ENCODE data around the gene ANKRD62.
"Not testable (repeated sequence)": the region's sequence is repeated elsewhere in the genome, so short reads cannot be mapped to it uniquely, and the experiment has no call there.

The ANKRD62 gene

DNA sequence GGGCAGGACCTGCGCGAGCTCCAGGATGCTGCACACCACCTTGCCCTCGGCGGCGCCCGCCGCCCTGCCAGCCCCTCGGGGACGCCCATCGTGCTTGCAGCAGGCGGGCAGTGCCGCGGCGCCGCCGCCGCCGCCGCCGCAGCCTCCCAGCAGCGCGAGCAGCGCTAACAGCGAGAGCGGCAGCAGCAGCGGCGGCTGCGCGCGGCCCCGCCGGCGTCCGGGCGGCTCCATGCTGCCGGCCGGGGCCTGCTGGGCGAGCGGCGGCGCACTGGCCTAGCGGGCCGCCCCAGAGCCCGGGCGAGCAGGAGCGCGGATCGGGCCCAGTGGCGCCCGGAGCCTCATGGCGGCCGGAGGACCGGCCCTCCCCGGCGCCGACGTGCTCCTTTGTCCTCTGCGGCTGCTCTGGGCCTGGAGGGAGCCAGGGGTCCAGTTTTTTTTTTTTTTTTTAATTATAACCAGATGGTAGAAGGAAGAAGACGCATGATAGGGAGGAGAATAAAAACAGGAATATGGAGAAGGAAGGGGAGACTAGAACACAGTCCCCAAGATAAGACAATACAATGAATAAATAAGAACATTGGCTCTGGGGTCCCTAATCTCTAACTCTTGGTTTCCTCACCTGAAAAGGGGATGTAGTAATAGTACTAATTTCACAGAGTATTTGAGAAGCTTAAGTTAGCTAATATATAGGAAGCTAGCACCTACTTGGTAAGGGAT lies 17.1 kb upstream of the ANKRD62 start:
- no peak overlapping the region for H2AFZ ChIP-seq (ENCODE audit: low read length)
- TF ChIP-seq CTCF (IDR thresholded peaks at IDR 0.05; ENCODE audit: low read length) = no peak
- TF ChIP-seq EZH2 (IDR thresholded peaks at IDR 0.05; ENCODE audit: borderline replicate concordance, low read length) = no peak
- H3K9ac ChIP-seq (ENCODE audit: low read length) = no peak overlapping the region
- peak overlapping the region; percentile 17; the same call in 1 of the 2 replicates for H3K4me2 ChIP-seq (ENCODE audit: low read length)
- H3K27me3 ChIP-seq (ENCODE audit: insufficient read depth, low read length) = no peaks in the 10 kb centered on the region
- H3K4me1 ChIP-seq (ENCODE audit: insufficient read depth, low read length, severe bottlenecking) = no peaks in the 10 kb centered on the region
- no peaks in the 10 kb centered on the region for H3F3A ChIP-seq (ENCODE audit: insufficient read depth, low read length)
- H3K27ac ChIP-seq (ENCODE audit: low read depth, low read length, poor library complexity, severe bottlenecking) = no peak overlapping the region
- H3K9me2 ChIP-seq (ENCODE audit: low read depth, low read length) = no peaks in the 10 kb centered on the region
- H3K4me3 ChIP-seq (ENCODE audit: low read depth, low read length, poor library complexity, severe bottlenecking) = no peak overlapping the region
- H3K9me3 ChIP-seq (ENCODE audit: low read length) = no peaks in the 10 kb centered on the region
- no peaks in the 10 kb centered on the region for H3K79me2 ChIP-seq (ENCODE audit: insufficient read depth, low read length)
- no peaks in the 10 kb centered on the region for H3K36me3 ChIP-seq (ENCODE audit: insufficient read depth, low read length)
- no peaks in the 10 kb centered on the region for H4K20me1 ChIP-seq (ENCODE audit: insufficient read depth, low read length)

GRCh38 chr18:12077994-12078393 lies 15.6 kb upstream of the ANKRD62 start:
- not testable (repeated sequence) for H4K20me1 ChIP-seq (ENCODE audit: insufficient read depth, low read length); H2AFZ ChIP-seq (ENCODE audit: low read length); H3K9me2 ChIP-seq (ENCODE audit: low read depth, low read length); H3K4me3 ChIP-seq (ENCODE audit: low read depth, low read length, poor library complexity, severe bottlenecking); H3K4me2 ChIP-seq (ENCODE audit: low read length); H3K27ac ChIP-seq (ENCODE audit: low read depth, low read length, poor library complexity, severe bottlenecking); H3K79me2 ChIP-seq (ENCODE audit: insufficient read depth, low read length); H3K27me3 ChIP-seq (ENCODE audit: insufficient read depth, low read length); H3K4me1 ChIP-seq (ENCODE audit: insufficient read depth, low read length, severe bottlenecking); H3K9ac ChIP-seq (ENCODE audit: low read length); H3K9me3 ChIP-seq (ENCODE audit: low read length); H3K36me3 ChIP-seq (ENCODE audit: insufficient read depth, low read length); H3F3A ChIP-seq (ENCODE audit: insufficient read depth, low read length)

GRCh38 chr18:12079491-12080237 lies 14.0 kb upstream of the ANKRD62 start:
- H3K27ac ChIP-seq (ENCODE audit: low read depth, low read length, poor library complexity, severe bottlenecking) = no peak overlapping the region
- H3K4me2 ChIP-seq (ENCODE audit: low read length) = no peak overlapping the region
- no peaks in the 10 kb centered on the region for H3F3A ChIP-seq (ENCODE audit: insufficient read depth, low read length)
- H2AFZ ChIP-seq (ENCODE audit: low read length) = no peak overlapping the region
- no peaks in the 10 kb centered on the region for H3K27me3 ChIP-seq (ENCODE audit: insufficient read depth, low read length)
- H3K9me3 ChIP-seq (ENCODE audit: low read length) = no peaks in the 10 kb centered on the region
- H3K79me2 ChIP-seq (ENCODE audit: insufficient read depth, low read length) = no peaks in the 10 kb centered on the region
- no peak overlapping the region for H3K4me3 ChIP-seq (ENCODE audit: low read depth, low read length, poor library complexity, severe bottlenecking)
- no peaks in the 10 kb centered on the region for H3K4me1 ChIP-seq (ENCODE audit: insufficient read depth, low read length, severe bottlenecking)
- H3K9me2 ChIP-seq (ENCODE audit: low read depth, low read length) = no peaks in the 10 kb centered on the region
- no peaks in the 10 kb centered on the region for H4K20me1 ChIP-seq (ENCODE audit: insufficient read depth, low read length)
- H3K9ac ChIP-seq (ENCODE audit: low read length) = no peak overlapping the region
- H3K36me3 ChIP-seq (ENCODE audit: insufficient read depth, low read length) = no peaks in the 10 kb centered on the region
- TF ChIP-seq EZH2 (IDR thresholded peaks at IDR 0.05; ENCODE audit: borderline replicate concordance, low read length) (no peak), CTCF (IDR thresholded peaks at IDR 0.05; ENCODE audit: low read length) (no peak)
